Measurements from ENCODE around the gene MKS1. TPM values are rescaled to one million over a fixed set of nuclear protein-coding genes. Genes with fewer than 3 reads are reported as not detected.

Gene MKS1
- total and polyA plus RNA-seq, 10 of the 15 experiments (the other 5 are each of a cell fraction or from before 2014, with no cell fraction given) = 5.7 to 21.4 (median 13.9) TPM

DNA sequence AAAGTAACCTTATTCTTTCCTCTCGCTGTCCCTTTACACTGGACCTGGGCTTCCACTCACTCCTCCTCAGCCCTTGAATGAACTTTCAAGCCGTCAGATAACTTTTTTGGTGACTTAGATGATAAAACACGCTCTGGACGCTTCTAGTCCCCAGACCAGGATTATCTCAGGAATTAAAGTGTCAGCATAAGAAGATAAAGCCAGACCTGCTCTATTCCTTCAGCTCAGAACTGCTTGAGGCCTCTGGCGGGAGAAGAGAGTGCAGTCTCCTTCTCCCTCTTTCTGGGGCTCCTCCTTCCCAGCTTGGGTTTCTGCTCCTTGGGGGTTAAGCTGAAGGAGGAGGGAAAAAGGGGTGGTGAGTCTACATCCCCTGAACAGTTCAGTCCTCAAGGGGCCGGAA, 25.9 kb upstream of the MKS1 start:
- Histone ChIP-seq H3K9me3 (replicated peaks; ENCODE audit: control insufficient read depth, insufficient read depth, low read length) (no peaks in the 10 kb centered on the region), H3K4me1 (ENCODE audit: control insufficient read depth, insufficient read depth, low read length) (peaks cover 5% of the 10 kb centered on the region), H3K9ac (ENCODE audit: control insufficient read depth, insufficient read depth, low read length) (no peak overlapping the region), H3K27me3 (replicated peaks in 1 of 2; ENCODE audit: control insufficient read depth in 2 of 2, insufficient read depth in 2 of 2, low read length in 1 of 2) (peaks cover 0 to 3% of the 10 kb centered on the region in 2 experiments; a peak in 1 of 4 replicates), H3K4me3 (no peak overlapping the region), H2AFZ (ENCODE audit: control insufficient read depth, low read depth, low read length) (no peak overlapping the region), H3K27ac (ENCODE audit: control insufficient read depth, insufficient read depth) (no peak overlapping the region), H4K20me1 (ENCODE audit: control insufficient read depth, insufficient read depth) (no peaks in the 10 kb centered on the region), H3K79me2 (ENCODE audit: control insufficient read depth, insufficient read depth, low read length) (no peaks in the 10 kb centered on the region), H3K4me2 (ENCODE audit: control insufficient read depth, insufficient read depth) (no peak overlapping the region), H3K36me3 (ENCODE audit: control insufficient read depth in 2 of 2, insufficient read depth in 2 of 2, low read length in 1 of 2) (no peaks in the 10 kb centered on the region)
- ChIA-PET RAD21 (ENCODE audit: unreplicated experiment) (interaction anchor here (1.1 kb wide), 1 partner anchor 18 kb away, joined by 3 read pairs; no protein-coding TSS in a partner anchor), POLR2A (no interaction called here), SMC1A (ENCODE audit: uncharacterized antibody, unreplicated experiment) (interaction anchor here (1.1 to 1.6 kb wide), 3 partner anchors 14 to 45 kb away, joined by 3 to 4 read pairs (median 3); no protein-coding TSS in a partner anchor), CTCF (no interaction called here)
- DNase-seq (ENCODE audit: low read depth, low spot score) (no peak), FAIRE-seq (no peak), ATAC-seq (no peak)
- WGBS (ENCODE audit: insufficient coverage, insufficient replicate concordance, low lambda C conversion rate, missing lambda C conversion rate) = 41% methylated on average over 6 of the region's 6 CpGs
- intact Hi-C loops (cut with micrococcal nuclease; ENCODE audit: unreplicated experiment) = no loop called here
- no peak for TF ChIP-seq YY1 (IDR thresholded peaks at IDR 0.05; ENCODE audit: low read depth, low read length)
- no peak for TF ChIP-seq JUND (IDR thresholded peaks at IDR 0.05; ENCODE audit: low read depth, low read length)
- TF ChIP-seq CREM (IDR thresholded peaks at IDR 0.05; ENCODE audit: low read depth) = no peak
- TF ChIP-seq TCF7 (IDR thresholded peaks at IDR 0.05; ENCODE audit: borderline replicate concordance) = no peak
- TF ChIP-seq CBX3 (IDR thresholded peaks at IDR 0.05; ENCODE audit: borderline replicate concordance, low read depth) = no peak
- TF ChIP-seq WRNIP1 (IDR thresholded peaks at IDR 0.05; ENCODE audit: borderline replicate concordance, low read depth, low read length) = no peak
- no peak for TF ChIP-seq LARP7 (IDR thresholded peaks at IDR 0.05)
- TF ChIP-seq ZNF217 (IDR thresholded peaks at IDR 0.05) = no peak
- TF ChIP-seq SIN3A (IDR thresholded peaks at IDR 0.05; ENCODE audit: low read depth, low read length) = no peak
- in situ Hi-C loops (cut with MboI) = no loop called here
- BruUV-seq (replicated peaks) = no TSS peak

All from GM12878 (cell line).